ENCODE results near the gene ASTN2.

DNA sequence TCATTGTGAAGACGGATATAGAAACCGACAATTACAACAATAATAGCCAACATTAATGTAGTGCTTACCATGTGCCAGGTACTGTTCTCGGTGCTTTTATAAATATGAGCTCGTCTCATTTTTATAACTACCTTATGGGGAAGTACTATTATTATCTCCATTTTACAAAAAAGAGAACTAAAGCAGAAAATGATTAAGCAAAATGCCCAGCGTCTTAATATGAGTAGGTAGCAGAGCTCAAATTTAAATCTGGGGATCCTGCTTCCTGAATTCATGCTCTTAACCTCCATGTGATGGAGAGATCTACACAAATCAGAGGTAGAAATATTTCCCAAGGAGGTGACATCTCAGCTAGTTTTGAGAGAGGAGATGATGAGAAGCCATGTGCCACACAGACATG lies 470.9 kb downstream of the ASTN2 start:
- TF ChIP-seq EZH2 (IDR thresholded peaks at IDR 0.05; ENCODE audit: insufficient read depth, poor library complexity, severe bottlenecking) (no peak), EZH2phosphoT487 (IDR thresholded peaks at IDR 0.05; ENCODE audit: insufficient read depth, low read depth) (no peak)

All from GM23248 (cell line).